GM12878 (cell line): ENCODE measurements around the gene RPS28. TPM values are rescaled to one million over a fixed set of nuclear protein-coding genes. Genes with fewer than 3 reads are reported as not detected.

Source experiments
- ATAC-seq: fragments of 200-7000 bp; cut with Tn5 transposase; 3 replicates; pipeline ENCODE4 v1.9.1; 2020; ENCODE audit warnings: mild to moderate bottlenecking, moderate library complexity
- BruUV-seq: library from RNA; stranded (reverse); fragments of 400-500 nt; replicated peaks from 2 replicates; lab custom pipeline; 2021; lab: Mats Ljungman, UMichigan
- CTCF ChIA-PET: fragments of 300-600 bp; sonication (Branson Sonifier 250); formaldehyde crosslinking; extraction: SDS; loops from one replicate; lab custom pipeline; 2021; ENCODE audit warnings: inconsistent platforms; lab: Yijun Ruan, JAX
- POLR2A ChIA-PET: fragments of 350-600 bp; formaldehyde crosslinking; extraction: SDS; loops from one replicate; lab custom pipeline; 2021; ENCODE audit warnings: inconsistent platforms; lab: Charles Lee
- RAD21 ChIA-PET: fragments of 300-600 bp; sonication (Branson Sonifier 250); formaldehyde crosslinking; loops from one replicate; lab custom pipeline; 2023; ENCODE audit warnings: antibody characterized with exemption; ENCODE audit not compliant: unreplicated experiment; lab: Charles Lee
- SMC1A ChIA-PET: fragments of 300-600 bp; sonication (Branson Sonifier 250); formaldehyde crosslinking; loops from one replicate; lab custom pipeline; 2023; ENCODE audit not compliant: unreplicated experiment, uncharacterized antibody; lab: Charles Lee
- DNase-seq: peaks from one replicate; pipeline ENCODE4 v3.0.0-alpha.2; 2011; ENCODE audit warnings: low read depth, low spot score
- FAIRE-seq: peaks from 3 replicates; lab custom pipeline; 2011; peaks lifted over from hg19 to GRCh38; lab: Jason Lieb, UNC
- H2AFZ ChIP-seq: 2 replicates; pipeline ENCODE4 v1.6.0; 2011; ENCODE audit warnings: low read depth, low read length, control low read depth; ENCODE audit not compliant: control insufficient read depth
- H3K27ac ChIP-seq: 2 replicates; pipeline ENCODE4 v1.5.1; 2011; ENCODE audit warnings: control low read depth; ENCODE audit not compliant: control insufficient read depth, insufficient read depth
- H3K27me3 ChIP-seq, 2 experiments: replicated peaks in 1 of 2; 2 replicates each; pipeline versions ENCODE4 v1.6.0 to v1.6.1; 2011; ENCODE audit warnings: low read length in 1 of 2; ENCODE audit not compliant: control insufficient read depth in 2 of 2, insufficient read depth in 2 of 2
- H3K36me3 ChIP-seq, 2 experiments: 2 replicates each; pipeline ENCODE4 v1.5.1; 2011; ENCODE audit warnings: low read length in 1 of 2; ENCODE audit not compliant: control insufficient read depth in 2 of 2, insufficient read depth in 2 of 2
- H3K4me1 ChIP-seq: 2 replicates; pipeline ENCODE4 v1.6.1; 2011; ENCODE audit warnings: mild to moderate bottlenecking, low read length, moderate library complexity, mixed read lengths; ENCODE audit not compliant: control insufficient read depth, insufficient read depth
- H3K4me2 ChIP-seq: 2 replicates; pipeline ENCODE4 v1.6.0; 2011; ENCODE audit warnings: control low read depth; ENCODE audit not compliant: control insufficient read depth, insufficient read depth
- H3K4me3 ChIP-seq: fragments of 200-600 bp; sonication (generic); 2 replicates; pipeline ENCODE4 v1.5.1; 2016
- H3K79me2 ChIP-seq: 2 replicates; pipeline ENCODE4 v1.6.0; 2011; ENCODE audit warnings: low read length; ENCODE audit not compliant: control insufficient read depth, insufficient read depth
- H3K9ac ChIP-seq: 2 replicates; pipeline ENCODE4 v1.8.0; 2011; ENCODE audit warnings: low read length, control low read depth, mixed read lengths; ENCODE audit not compliant: control insufficient read depth, insufficient read depth
- H3K9me3 ChIP-seq: replicated peaks from 3 replicates; pipeline ENCODE4 v1.5.1; 2011; ENCODE audit warnings: mild to moderate bottlenecking, low read length; ENCODE audit not compliant: control insufficient read depth, insufficient read depth
- H4K20me1 ChIP-seq: 2 replicates; pipeline ENCODE4 v1.6.0; 2011; ENCODE audit not compliant: control insufficient read depth, insufficient read depth
- HDAC2 ChIP-seq: fragments of 200-600 bp; sonication (generic); IDR thresholded peaks from 2 replicates; pipeline ENCODE4 v1.6.1; 2017
- JUNB ChIP-seq: IDR thresholded peaks from 2 replicates; pipeline ENCODE4 v1.6.1; 2016; ENCODE audit warnings: antibody characterized with exemption, mild to moderate bottlenecking
- KLF5 ChIP-seq: fragments of 450-650 bp; IDR thresholded peaks from 2 replicates; pipeline ENCODE4 v1.6.1; 2014; ENCODE audit warnings: mild to moderate bottlenecking; ENCODE audit not compliant: partially characterized antibody
- POU2F2 ChIP-seq: IDR thresholded peaks from 3 replicates; pipeline ENCODE4 v1.6.1; 2011; ENCODE audit warnings: low read depth, mild to moderate bottlenecking, low read length, borderline replicate concordance
- RAD51 ChIP-seq: fragments of 450-650 bp; IDR thresholded peaks from 2 replicates; pipeline ENCODE4 v1.6.1; 2016; ENCODE audit warnings: moderate library complexity, mild to moderate bottlenecking, inconsistent platforms
- RFX5 ChIP-seq: IDR thresholded peaks from 2 replicates; pipeline ENCODE4 v1.6.1; 2011; ENCODE audit warnings: low read depth, low read length, improper control_type of control experiment
- ZBTB4 ChIP-seq: fragments of 450-650 bp; formaldehyde crosslinking; IDR thresholded peaks from 2 replicates; pipeline ENCODE4 v1.4.0; 2022; ENCODE audit warnings: mild to moderate bottlenecking, moderate library complexity
- ZNF384 ChIP-seq: IDR thresholded peaks from 2 replicates; pipeline ENCODE4 v1.6.1; 2012; ENCODE audit warnings: low read depth, mild to moderate bottlenecking, low read length, improper control_type of control experiment, borderline replicate concordance
- WGBS: methylation state at CpG from one replicate; pipeline ENCODE4 v1.1.6; 2016; ENCODE audit warnings: low lambda C conversion rate; ENCODE audit not compliant: insufficient replicate concordance, insufficient coverage; ENCODE audit errors: missing lambda C conversion rate; 5-methylcytosine and 5-hydroxymethylcytosine counted together
- in situ Hi-C: fragments of 300-500 bp; cut with MboI; formaldehyde crosslinking; loops from 9 replicates; pipeline ENCODE4 v1.14.3; 2018; ENCODE audit warnings: mixed read lengths
- intact Hi-C: fragments of 100-400 bp; cut with micrococcal nuclease; formaldehyde crosslinking; loops from one replicate; pipeline ENCODE4 v1.14.2; 2022; ENCODE audit not compliant: unreplicated experiment
- polyA plus RNA-seq, 11 experiments: library from polyadenylated mRNA; depleted of rRNA in 4 of 11; unstranded in 6 of 11; stranded (reverse) in 5 of 11; fragments of >200 nt; fragmentation: Nextera tagmentation in 4 of 11; fragmentation: Illumina TruSeq in 1 of 11; extraction: Ambion mirVana in 4 of 11; extraction: Trizol in 1 of 11; gene quantifications; 1 replicate in 1 of 11; 2 replicates in 10 of 11; pipeline versions ENCODE4 v1.2.1 to v1.2.3, GENCODE V29; 2011 to 2016; ENCODE audit warnings: inconsistent platforms in 2 of 11, missing spikeins in 2 of 11, low read depth in 1 of 11
- total RNA-seq, 4 experiments: library from RNA; depleted of rRNA in 3 of 4; stranded (reverse); fragments of >200 nt in 3 of 4; fragmentation: Illumina TruSeq in 1 of 4; extraction: Trizol in 1 of 4; gene quantifications; 2 replicates each; pipeline versions ENCODE4 v1.2.1 to v1.2.3, GENCODE V29; 2013 to 2021
- TF ChIP-seq, protein P1 (sequence below): IDR thresholded peaks from 2 replicates; pipeline ENCODE4 v1.6.1; 2012; ENCODE audit warnings: low read length, inconsistent platforms
- TF ChIP-seq, protein P2 (sequence below): fragments of 450-650 bp; IDR thresholded peaks from 2 replicates; pipeline ENCODE4 v1.6.1; 2017; ENCODE audit warnings: low read depth, mild to moderate bottlenecking, moderate library complexity
- TF ChIP-seq, protein P3 (sequence below): IDR thresholded peaks from 2 replicates; pipeline ENCODE4 v1.6.1; 2012; ENCODE audit warnings: improper control_type of control experiment, low read depth, low read length; ENCODE audit not compliant: insufficient replicate concordance

Gene RPS28
- total and polyA plus RNA-seq, 10 of the 15 experiments (the other 5 are each of a cell fraction or from before 2014, with no cell fraction given): 422 to 3,905 (median 1,580) TPM

- Histone ChIP-seq H3K9ac (no peak overlapping the region), H3K9me3 (no peaks in the 10 kb centered on the region; the same call in 2 of the 3 replicates), H3K27ac (no peak overlapping the region)
- no TSS peak for BruUV-seq
- RAD21 ChIA-PET: no interaction called here
- 57% methylated on average over 6 of the region's 6 CpGs for WGBS
- TF ChIP-seq, protein P1, sequence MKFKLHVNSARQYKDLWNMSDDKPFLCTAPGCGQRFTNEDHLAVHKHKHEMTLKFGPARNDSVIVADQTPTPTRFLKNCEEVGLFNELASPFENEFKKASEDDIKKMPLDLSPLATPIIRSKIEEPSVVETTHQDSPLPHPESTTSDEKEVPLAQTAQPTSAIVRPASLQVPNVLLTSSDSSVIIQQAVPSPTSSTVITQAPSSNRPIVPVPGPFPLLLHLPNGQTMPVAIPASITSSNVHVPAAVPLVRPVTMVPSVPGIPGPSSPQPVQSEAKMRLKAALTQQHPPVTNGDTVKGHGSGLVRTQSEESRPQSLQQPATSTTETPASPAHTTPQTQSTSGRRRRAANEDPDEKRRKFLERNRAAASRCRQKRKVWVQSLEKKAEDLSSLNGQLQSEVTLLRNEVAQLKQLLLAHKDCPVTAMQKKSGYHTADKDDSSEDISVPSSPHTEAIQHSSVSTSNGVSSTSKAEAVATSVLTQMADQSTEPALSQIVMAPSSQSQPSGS: no peak
- TF ChIP-seq KLF5 (no peak), JUNB (no peak), ZBTB4 (CRISPR knock-in tag) (no peak), RAD51 (no peak), POU2F2 (no peak), ZNF384 (no peak), RFX5 (no peak), HDAC2 (no peak)
- TF ChIP-seq, protein P2, sequence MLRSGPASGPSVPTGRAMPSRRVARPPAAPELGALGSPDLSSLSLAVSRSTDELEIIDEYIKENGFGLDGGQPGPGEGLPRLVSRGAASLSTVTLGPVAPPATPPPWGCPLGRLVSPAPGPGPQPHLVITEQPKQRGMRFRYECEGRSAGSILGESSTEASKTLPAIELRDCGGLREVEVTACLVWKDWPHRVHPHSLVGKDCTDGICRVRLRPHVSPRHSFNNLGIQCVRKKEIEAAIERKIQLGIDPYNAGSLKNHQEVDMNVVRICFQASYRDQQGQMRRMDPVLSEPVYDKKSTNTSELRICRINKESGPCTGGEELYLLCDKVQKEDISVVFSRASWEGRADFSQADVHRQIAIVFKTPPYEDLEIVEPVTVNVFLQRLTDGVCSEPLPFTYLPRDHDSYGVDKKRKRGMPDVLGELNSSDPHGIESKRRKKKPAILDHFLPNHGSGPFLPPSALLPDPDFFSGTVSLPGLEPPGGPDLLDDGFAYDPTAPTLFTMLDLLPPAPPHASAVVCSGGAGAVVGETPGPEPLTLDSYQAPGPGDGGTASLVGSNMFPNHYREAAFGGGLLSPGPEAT: no peak
- TF ChIP-seq, protein P3, sequence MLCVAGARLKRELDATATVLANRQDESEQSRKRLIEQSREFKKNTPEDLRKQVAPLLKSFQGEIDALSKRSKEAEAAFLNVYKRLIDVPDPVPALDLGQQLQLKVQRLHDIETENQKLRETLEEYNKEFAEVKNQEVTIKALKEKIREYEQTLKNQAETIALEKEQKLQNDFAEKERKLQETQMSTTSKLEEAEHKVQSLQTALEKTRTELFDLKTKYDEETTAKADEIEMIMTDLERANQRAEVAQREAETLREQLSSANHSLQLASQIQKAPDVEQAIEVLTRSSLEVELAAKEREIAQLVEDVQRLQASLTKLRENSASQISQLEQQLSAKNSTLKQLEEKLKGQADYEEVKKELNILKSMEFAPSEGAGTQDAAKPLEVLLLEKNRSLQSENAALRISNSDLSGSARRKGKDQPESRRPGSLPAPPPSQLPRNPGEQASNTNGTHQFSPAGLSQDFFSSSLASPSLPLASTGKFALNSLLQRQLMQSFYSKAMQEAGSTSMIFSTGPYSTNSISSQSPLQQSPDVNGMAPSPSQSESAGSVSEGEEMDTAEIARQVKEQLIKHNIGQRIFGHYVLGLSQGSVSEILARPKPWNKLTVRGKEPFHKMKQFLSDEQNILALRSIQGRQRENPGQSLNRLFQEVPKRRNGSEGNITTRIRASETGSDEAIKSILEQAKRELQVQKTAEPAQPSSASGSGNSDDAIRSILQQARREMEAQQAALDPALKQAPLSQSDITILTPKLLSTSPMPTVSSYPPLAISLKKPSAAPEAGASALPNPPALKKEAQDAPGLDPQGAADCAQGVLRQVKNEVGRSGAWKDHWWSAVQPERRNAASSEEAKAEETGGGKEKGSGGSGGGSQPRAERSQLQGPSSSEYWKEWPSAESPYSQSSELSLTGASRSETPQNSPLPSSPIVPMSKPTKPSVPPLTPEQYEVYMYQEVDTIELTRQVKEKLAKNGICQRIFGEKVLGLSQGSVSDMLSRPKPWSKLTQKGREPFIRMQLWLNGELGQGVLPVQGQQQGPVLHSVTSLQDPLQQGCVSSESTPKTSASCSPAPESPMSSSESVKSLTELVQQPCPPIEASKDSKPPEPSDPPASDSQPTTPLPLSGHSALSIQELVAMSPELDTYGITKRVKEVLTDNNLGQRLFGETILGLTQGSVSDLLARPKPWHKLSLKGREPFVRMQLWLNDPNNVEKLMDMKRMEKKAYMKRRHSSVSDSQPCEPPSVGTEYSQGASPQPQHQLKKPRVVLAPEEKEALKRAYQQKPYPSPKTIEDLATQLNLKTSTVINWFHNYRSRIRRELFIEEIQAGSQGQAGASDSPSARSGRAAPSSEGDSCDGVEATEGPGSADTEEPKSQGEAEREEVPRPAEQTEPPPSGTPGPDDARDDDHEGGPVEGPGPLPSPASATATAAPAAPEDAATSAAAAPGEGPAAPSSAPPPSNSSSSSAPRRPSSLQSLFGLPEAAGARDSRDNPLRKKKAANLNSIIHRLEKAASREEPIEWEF: no peak
- TF ChIP-seq, all 136 proteins: peak for 0
- SMC1A ChIA-PET: no interaction called here
- no peaks in the 10 kb centered on the region for H3K36me3 ChIP-seq
- POLR2A ChIA-PET: interaction anchor here (0.5 kb wide), 1 partner anchor 78 kb away, joined by 7 read pairs; no protein-coding TSS in a partner anchor
- no peak overlapping the region for H3K4me2 ChIP-seq
- H3K4me3 ChIP-seq: no peak overlapping the region
- DNase-seq (no peak), FAIRE-seq (no peak), ATAC-seq (no peak)
- CTCF ChIA-PET: no interaction called here
- intact Hi-C loops (no loop called here), in situ Hi-C loops (no loop called here)
- H3K27me3 ChIP-seq: no peaks in the 10 kb centered on the region; a peak in 2 of 4 replicates
- no peaks in the 10 kb centered on the region for H3K79me2 ChIP-seq
- H2AFZ ChIP-seq: no peak overlapping the region
- H4K20me1 ChIP-seq: no peaks in the 10 kb centered on the region
- H3K4me1 ChIP-seq: no peaks in the 10 kb centered on the region
Measured at GRCh38 chr19:8358948-8359347, 37.7 kb downstream of the RPS28 start.
